Endothelial cell (in vitro differentiated cells): ENCODE results near the gene FRMD4A. TPM values are rescaled to one million over a fixed set of nuclear protein-coding genes. Genes with fewer than 3 reads are reported as not detected.

Source experiments
- DNase-seq: peaks from one replicate; pipeline ENCODE4 v3.0.0; 2021; ENCODE audit warnings: low spot score
- H3K27ac Mint-ChIP-seq: one replicate; pipeline ENCODE4 v1.8.0; 2021; ENCODE audit warnings: mixed read lengths, inconsistent platforms; ENCODE audit not compliant: unreplicated experiment
- H3K27me3 Mint-ChIP-seq: one replicate; pipeline ENCODE4 v1.8.0; 2021; ENCODE audit warnings: mild to moderate bottlenecking, moderate library complexity, mixed read lengths, inconsistent platforms; ENCODE audit not compliant: unreplicated experiment
- H3K36me3 Mint-ChIP-seq: one replicate; pipeline ENCODE4 v1.8.0; 2021; ENCODE audit warnings: mild to moderate bottlenecking, low read depth, mixed read lengths, inconsistent platforms; ENCODE audit not compliant: unreplicated experiment
- H3K4me1 Mint-ChIP-seq: one replicate; pipeline ENCODE4 v1.8.0; 2021; ENCODE audit warnings: mild to moderate bottlenecking, mixed read lengths, inconsistent platforms; ENCODE audit not compliant: unreplicated experiment
- H3K4me3 Mint-ChIP-seq: one replicate; pipeline ENCODE4 v1.8.0; 2021; ENCODE audit warnings: mild to moderate bottlenecking, mixed read lengths, inconsistent platforms; ENCODE audit not compliant: unreplicated experiment
- H3K9me3 Mint-ChIP-seq: one replicate; pipeline ENCODE4 v1.8.0; 2021; ENCODE audit warnings: mixed read lengths, inconsistent platforms; ENCODE audit not compliant: unreplicated experiment
- total RNA-seq: library from RNA; stranded (reverse); fragmentation: NEBNext Ultra II Directional; extraction: Animal tissue kit (Norgen Biotek cat#: 25700); gene quantifications from one replicate; pipeline ENCODE4 v1.2.1, GENCODE V29; 2021; ENCODE audit not compliant: unreplicated experiment
- TF ChIP-seq, protein P1 (sequence below): fragments of 200-600 bp; sonication (generic); IDR thresholded peaks from one replicate; pipeline ENCODE4 v1.5.0; 2021; ENCODE audit warnings: antibody characterized with exemption; ENCODE audit not compliant: unreplicated experiment

Gene FRMD4A
- total RNA-seq, 1 donor from 2014 or later: 68.9 TPM

- peak overlapping the region; percentile 39 for H3K27ac Mint-ChIP-seq
- peaks cover 73% of the 10 kb centered on the region for H3K4me1 Mint-ChIP-seq
- TF ChIP-seq, protein P1, sequence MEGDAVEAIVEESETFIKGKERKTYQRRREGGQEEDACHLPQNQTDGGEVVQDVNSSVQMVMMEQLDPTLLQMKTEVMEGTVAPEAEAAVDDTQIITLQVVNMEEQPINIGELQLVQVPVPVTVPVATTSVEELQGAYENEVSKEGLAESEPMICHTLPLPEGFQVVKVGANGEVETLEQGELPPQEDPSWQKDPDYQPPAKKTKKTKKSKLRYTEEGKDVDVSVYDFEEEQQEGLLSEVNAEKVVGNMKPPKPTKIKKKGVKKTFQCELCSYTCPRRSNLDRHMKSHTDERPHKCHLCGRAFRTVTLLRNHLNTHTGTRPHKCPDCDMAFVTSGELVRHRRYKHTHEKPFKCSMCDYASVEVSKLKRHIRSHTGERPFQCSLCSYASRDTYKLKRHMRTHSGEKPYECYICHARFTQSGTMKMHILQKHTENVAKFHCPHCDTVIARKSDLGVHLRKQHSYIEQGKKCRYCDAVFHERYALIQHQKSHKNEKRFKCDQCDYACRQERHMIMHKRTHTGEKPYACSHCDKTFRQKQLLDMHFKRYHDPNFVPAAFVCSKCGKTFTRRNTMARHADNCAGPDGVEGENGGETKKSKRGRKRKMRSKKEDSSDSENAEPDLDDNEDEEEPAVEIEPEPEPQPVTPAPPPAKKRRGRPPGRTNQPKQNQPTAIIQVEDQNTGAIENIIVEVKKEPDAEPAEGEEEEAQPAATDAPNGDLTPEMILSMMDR: no peak
- H3K27me3 Mint-ChIP-seq: no peaks in the 10 kb centered on the region
- H3K36me3 Mint-ChIP-seq: peaks cover 29% of the 10 kb centered on the region
- H3K9me3 Mint-ChIP-seq: no peaks in the 10 kb centered on the region
- no peak for DNase-seq
- H3K4me3 Mint-ChIP-seq: peak overlapping the region; percentile 92
These were observed 625.8 kb downstream of the FRMD4A start for GRCh38 chr10:13704964-13705363.

DNA sequence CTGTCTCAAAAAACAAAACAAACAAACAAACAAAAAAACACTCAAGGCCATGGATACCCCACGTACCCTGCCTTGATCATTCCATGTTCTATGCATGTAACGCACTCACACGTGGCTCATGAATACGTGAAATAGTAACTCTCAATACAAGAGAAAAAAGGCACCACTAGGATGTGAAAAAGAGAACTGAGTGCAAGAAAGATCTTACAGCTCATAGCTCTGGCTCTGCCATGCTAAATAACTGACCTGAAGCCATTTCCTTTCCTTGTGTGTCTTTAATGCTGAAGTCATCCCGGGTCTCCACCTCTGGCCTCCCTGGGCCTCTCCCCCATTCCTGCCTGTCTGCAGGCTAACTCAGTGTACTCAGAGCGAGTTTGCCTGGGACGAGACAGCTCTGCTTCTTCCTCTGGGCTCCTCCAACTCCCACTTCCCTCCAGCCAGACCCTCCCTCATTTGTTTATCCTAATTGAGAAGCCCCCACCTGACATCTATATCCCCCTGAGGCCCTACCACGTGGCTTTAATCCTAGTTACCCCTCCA is 626.7 kb downstream of the FRMD4A start:
- Mint-ChIP-seq H3K27ac (peak overlapping the region; percentile 17), H3K36me3 (peaks cover 30% of the 10 kb centered on the region), H3K27me3 (no peaks in the 10 kb centered on the region), H3K9me3 (no peaks in the 10 kb centered on the region), H3K4me1 (peaks cover 71% of the 10 kb centered on the region), H3K4me3 (peak overlapping the region; percentile 66)
- DNase-seq: no peak
- TF ChIP-seq, protein P1: no peak

GRCh38 chr10:13703101-13703818 is 627.5 kb downstream of the FRMD4A start:
- no peak for DNase-seq
- TF ChIP-seq, protein P1: no peak
- H3K9me3 Mint-ChIP-seq: no peaks in the 10 kb centered on the region
- peak overlapping the region; percentile 2 for H3K4me3 Mint-ChIP-seq
- no peaks in the 10 kb centered on the region for H3K27me3 Mint-ChIP-seq
- H3K4me1 Mint-ChIP-seq: peaks cover 65% of the 10 kb centered on the region
- H3K36me3 Mint-ChIP-seq: peaks cover 30% of the 10 kb centered on the region
- no peak overlapping the region for H3K27ac Mint-ChIP-seq

DNA sequence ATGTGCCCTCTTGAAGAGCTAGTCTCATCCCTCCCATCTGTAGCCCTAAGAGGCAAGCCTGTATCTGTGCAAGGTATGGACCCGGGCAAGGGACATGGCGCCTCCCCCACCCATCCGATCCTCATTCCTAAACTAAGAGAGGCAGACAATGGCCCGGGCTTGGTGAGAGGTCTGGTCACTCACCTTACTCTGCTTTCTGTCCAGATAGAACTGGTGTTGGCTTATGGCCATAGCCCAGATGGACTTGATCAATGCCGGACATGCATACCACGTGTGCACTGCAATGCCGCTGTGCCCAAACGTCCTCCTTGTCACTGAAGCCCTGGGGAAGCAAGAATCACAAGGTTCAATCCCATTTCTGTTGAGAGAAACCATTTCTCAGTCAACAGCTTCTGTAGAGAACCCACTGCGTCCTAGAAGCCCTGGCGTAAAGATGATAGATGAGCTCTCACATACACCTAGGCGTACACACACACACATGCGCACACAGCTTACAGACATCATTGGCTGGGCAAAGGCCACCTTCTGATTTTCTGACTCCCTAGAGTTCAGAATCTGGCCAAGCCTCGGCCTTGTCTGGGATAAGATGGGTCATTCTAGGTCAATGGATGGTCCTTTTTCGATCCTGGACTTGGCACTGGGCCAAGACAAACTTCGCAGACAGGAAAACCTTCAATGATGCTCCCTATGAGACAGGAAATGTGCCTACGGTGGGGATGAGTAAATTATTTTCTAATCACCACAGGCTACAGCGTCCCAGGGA is 629.4 kb downstream of the FRMD4A start:
- no peak for DNase-seq
- H3K4me1 Mint-ChIP-seq: peaks cover 48% of the 10 kb centered on the region
- H3K27me3 Mint-ChIP-seq: no peaks in the 10 kb centered on the region
- H3K27ac Mint-ChIP-seq: peak overlapping the region; percentile 82
- H3K9me3 Mint-ChIP-seq: no peaks in the 10 kb centered on the region
- peaks cover 38% of the 10 kb centered on the region for H3K36me3 Mint-ChIP-seq
- TF ChIP-seq, protein P1: no peak
- no peak overlapping the region for H3K4me3 Mint-ChIP-seq
